ENCODE results near the gene RBP5.

RBP5 gene

GRCh38 chr12:7128681-7129286 lies at the start of gene RBP5:
RBP5 (minus strand) TSS chr12:7128889; CDS start chr12:7128775, 114 bp downstream.
- peak; percentile 37 for DNase-seq (ENCODE audit: low spot score)

- DNase-seq (ENCODE audit: low spot score): no peak
Observed at GRCh38 chr12:7178481-7178880, 49.8 kb upstream of the RBP5 start.

GRCh38 chr12:7176595-7176994 lies 47.9 kb upstream of the RBP5 start:
- DNase-seq (ENCODE audit: low spot score): no peak

- no peak for DNase-seq (ENCODE audit: low spot score)
Observed at GRCh38 chr12:7175493-7175892, 46.8 kb upstream of the RBP5 start.

- no peak for DNase-seq (ENCODE audit: low spot score)
Observed at GRCh38 chr12:7171854-7172253, 43.2 kb upstream of the RBP5 start.

- no peak for DNase-seq (ENCODE audit: low spot score)
Observed at GRCh38 chr12:7169951-7170350, 41.3 kb upstream of the RBP5 start.

GRCh38 chr12:7162691-7163114 lies 34.0 kb upstream of the RBP5 start:
- DNase-seq (ENCODE audit: low spot score): peak; percentile 88

GRCh38 chr12:7161811-7162210 lies 33.1 kb upstream of the RBP5 start:
- DNase-seq (ENCODE audit: low spot score): no peak

GRCh38 chr12:7161327-7161726 lies 32.6 kb upstream of the RBP5 start:
- DNase-seq (ENCODE audit: low spot score): no peak

- DNase-seq (ENCODE audit: low spot score): no peak
Observed at GRCh38 chr12:7160183-7160582, 31.5 kb upstream of the RBP5 start.

GRCh38 chr12:7158781-7159609 lies 30.3 kb upstream of the RBP5 start:
- DNase-seq (ENCODE audit: low spot score): no peak

- DNase-seq (ENCODE audit: low spot score): no peak
Observed at GRCh38 chr12:7157391-7157790, 28.7 kb upstream of the RBP5 start.

GRCh38 chr12:7156259-7157197 lies 27.8 kb upstream of the RBP5 start:
- DNase-seq (ENCODE audit: low spot score): no peak

- DNase-seq (ENCODE audit: low spot score): no peak
Observed at GRCh38 chr12:7155471-7156034, 26.9 kb upstream of the RBP5 start.

- DNase-seq (ENCODE audit: low spot score): no peak
Observed at GRCh38 chr12:7154901-7155470, 26.3 kb upstream of the RBP5 start.

GRCh38 chr12:7154042-7154441 lies 25.4 kb upstream of the RBP5 start:
- DNase-seq (ENCODE audit: low spot score): no peak

- no peak for DNase-seq (ENCODE audit: low spot score)
Observed at GRCh38 chr12:7152818-7153217, 24.1 kb upstream of the RBP5 start.

- DNase-seq (ENCODE audit: low spot score): no peak
Observed at GRCh38 chr12:7151532-7151931, 22.8 kb upstream of the RBP5 start.

GRCh38 chr12:7150841-7151240 lies 22.2 kb upstream of the RBP5 start:
- no peak for DNase-seq (ENCODE audit: low spot score)

- no peak for DNase-seq (ENCODE audit: low spot score)
Observed at GRCh38 chr12:7150356-7150755, 21.7 kb upstream of the RBP5 start.

GRCh38 chr12:7146906-7147305 lies 18.2 kb upstream of the RBP5 start:
- no peak for DNase-seq (ENCODE audit: low spot score)

- no peak for DNase-seq (ENCODE audit: low spot score)
Observed at GRCh38 chr12:7146228-7146627, 17.5 kb upstream of the RBP5 start.
